Ramos (cell line): ENCODE results near the gene CD99L2.
"Not testable (repeated sequence)": the region's sequence is repeated elsewhere in the genome, so short reads cannot be mapped to it uniquely, and the experiment has no call there.

ENCODE experiments used
- in situ Hi-C: fragments of 300-500 bp; cut with MboI; formaldehyde crosslinking; loops from one replicate; pipeline ENCODE4 v1.14.3; 2022; ENCODE audit warnings: low sequenced_read_pairs; ENCODE audit not compliant: unreplicated experiment

CD99L2 gene

DNA sequence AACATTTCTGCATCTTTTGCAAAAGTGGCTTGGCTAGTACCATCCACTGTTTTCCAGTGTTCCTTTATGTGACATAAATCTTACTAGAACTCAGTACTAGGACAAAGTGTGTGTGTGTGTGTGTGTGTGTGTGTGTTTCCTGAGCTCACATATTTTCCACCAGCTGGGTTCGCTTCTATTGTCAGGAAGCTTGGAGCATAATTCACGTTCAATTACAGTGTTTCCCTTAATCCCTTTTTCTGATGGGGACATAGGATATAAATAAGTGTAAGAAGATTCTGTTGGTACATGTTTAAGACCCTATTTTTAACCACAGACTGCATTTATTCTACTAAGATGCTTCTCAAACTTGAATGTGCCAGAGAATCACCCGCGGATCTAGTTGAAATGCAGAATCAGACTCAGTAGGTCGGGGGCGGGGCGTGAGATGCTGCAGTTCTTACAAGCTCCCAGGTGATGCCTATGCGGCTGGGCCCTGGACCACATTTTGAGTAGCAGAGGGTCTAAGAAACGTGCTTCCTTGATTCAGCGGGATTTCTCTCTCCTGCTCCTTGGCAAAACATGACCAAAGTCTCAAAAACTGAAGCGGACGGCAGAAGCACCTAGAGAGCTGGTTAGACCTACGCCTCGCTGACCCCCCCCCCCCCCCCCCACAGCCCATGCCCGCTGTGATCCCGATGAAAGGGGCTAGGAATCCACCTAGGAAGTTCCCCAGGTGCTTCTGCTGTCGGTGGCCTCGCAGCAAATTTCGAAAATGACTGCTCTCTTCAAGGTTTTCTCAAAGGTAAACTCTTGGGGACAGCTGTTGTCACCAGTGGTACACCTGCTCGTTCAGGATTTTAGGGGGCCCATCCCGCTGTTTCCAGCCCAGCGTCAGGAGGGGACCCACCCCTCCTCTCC, 797 bp downstream of the CD99L2 start:
- in situ Hi-C loops = no loop called here

DNA sequence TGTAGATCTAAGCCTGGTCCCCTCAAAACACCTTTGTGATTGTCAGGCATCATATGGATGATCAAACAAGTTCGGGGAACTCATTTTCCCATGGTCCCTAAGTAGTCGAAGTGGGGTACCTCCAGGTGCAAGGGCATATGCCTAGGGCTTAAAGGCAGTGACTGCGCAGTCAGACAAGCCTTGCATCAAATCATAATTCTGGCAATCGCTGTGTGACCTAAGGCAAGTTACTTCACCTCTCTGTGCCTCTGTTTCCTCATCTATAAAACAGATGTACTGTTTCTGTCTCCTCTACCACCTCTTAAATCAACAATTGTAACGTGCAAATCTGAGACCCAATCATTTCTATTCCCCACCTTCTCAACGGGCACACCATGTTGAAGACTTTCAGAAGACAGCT, 1.8 kb downstream of the CD99L2 start:
- in situ Hi-C loops = no loop called here

DNA sequence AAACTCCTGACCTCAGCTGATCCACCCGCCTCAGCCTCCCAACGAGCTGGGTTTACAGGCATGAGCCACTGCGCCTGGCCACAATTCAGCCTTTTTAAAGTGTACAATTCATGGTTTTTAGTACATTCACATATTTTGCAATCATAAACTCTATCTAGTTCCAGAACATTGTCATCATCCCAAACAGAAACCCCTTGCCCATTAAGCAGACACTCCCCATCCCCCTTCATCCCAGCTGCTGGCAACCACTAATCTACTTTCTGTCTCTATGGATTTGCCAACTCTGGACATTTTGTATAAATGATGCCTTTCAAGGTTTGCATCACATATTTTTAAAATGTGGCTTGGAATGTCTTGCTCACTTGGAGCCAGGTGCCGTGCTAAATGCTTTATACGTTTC, 4.5 kb downstream of the CD99L2 start:
- in situ Hi-C loops = no loop called here

DNA sequence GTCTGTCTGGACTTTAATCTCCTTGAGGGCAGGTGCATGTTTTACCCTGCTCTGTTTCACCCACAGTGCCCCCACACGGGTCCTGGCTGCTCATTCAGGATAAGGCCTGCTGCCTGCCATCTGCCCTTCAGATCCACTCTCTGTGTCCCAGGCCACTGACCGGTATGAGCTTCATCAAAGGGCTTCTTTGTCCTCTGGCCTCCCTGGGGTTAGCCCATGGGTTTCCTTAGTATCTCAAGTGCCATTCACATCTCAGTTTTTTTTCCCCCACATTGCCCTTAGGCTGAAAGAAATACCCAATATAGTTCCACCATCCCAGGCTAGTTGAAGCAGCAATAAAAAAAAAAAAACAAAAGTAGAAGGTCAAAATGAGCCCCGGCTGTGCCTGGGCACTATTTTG, 9.3 kb downstream of the CD99L2 start:
- in situ Hi-C loops = no loop called here

DNA sequence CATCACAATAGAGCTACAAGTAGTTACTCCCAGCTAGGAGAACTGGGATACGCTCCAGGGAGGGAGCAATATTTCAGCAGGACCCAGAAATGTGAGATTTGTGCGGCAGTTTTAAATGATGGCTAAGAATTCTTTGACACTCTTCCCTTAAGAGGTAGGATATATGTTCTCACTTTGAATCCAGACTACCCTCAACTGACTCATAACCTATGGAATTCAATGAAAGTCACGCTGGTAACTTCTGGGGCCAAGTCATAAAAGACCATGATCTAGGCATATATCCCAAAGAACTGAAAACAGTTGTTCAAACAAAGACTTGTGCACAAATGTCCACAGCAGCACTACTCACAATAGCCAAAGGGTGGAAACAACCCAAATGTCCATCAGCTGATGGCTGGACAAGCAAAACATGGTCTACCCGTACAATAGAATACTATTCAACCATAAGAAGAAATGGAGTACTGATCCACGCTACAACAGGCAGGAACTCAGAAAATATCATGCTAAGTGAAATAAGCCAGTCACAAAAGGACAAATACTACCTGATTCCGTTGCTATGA, 10.5 kb downstream of the CD99L2 start:
- in situ Hi-C loops = no loop called here

DNA sequence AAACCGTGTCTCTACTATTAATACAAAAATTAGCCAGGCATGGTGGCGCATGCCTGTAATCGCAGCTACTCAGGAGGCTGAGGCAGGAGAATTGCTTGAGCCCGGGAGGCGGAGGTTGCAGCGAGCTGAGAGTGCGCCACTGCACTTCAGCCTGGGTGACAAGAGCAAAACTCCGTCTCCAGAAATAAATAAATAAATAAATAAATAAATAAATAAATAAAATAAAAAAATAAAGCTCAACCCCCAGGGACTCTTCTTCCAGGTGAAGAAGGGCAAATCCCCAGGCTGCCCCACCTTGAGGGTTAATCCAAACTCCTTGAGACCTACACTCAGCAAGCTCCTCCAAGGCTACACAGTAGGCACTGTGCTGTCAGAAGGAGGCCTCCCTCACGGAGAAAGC, 11.2 kb downstream of the CD99L2 start:
- in situ Hi-C loops = not testable (repeated sequence)

DNA sequence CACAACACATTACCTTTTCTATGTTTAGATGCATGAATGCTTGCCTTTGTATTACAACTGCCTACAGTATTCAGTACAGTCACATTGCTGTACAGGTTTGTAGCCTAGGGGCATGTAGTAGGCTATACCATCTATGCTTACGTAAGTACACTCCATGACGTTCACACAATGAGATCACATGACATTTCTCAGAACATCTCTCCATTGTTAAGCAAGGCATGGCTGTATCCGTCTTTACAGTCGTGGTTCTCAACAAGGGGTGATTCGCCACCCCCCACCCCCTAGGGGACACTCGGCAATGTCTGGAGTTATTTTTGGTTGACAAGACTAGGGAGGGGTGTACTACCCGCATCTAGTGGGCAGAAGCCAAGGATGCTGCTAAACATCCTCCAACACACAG, 12.1 kb downstream of the CD99L2 start:
- in situ Hi-C loops = no loop called here

DNA sequence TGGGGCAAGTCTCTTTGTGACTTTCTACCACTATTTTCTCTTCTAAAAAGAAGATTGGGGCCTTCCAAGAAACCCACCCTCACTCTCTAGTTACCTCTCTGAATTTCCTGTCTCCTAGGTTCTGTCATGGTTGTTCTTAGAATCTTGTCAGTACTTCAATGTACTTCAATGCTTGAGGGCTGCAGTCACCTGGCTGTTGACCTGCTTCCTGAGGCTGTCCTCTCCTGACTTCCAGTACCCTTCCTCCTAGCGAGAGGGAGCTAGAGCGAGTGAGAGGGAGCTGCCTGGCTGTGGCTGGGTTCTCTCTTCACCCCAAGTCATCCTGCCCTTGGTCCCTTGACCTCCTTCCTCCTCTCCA, 17.7 kb downstream of the CD99L2 start:
- in situ Hi-C loops = no loop called here

DNA sequence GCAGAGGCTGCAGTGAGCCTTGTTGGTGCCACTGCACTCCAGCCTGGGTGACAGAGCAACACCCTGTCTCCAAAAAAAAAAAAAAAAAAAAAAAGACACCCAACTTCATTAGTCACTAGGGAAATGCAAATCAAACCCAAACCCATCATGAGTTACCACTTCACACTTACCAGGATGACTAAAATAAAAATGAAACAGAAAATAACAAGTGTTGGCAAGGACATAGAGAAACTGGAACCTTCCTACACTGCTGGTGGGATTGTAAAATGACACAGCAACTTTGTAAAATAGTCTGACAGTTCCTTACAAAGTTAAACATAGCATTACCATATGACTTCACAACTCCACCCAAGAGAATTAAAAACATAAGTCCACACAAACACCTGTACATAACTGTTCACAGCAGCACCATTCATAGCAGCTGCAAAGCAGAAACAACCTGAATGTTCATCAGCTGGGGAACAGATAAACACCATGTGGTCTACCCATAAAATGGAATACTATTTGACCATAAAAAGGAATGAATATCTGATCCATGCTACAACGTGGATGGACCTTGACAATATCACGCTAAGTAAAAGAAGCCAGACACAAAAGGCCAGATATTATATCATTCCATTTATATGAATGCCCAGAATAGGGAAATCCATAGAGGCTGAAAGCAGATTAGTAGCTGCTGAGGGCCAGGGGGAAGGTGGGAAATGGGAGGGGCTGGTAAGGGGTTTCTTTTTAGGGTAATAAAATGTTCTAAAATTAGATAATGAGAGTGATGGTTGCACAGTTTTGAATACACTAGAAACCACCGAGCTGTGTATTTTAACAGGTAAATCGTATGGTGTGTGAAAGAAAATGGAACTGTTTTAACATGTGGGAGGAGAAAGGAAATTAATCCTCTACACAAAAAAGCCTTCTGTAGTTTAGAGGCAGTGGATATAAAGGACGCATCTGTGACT, 18.3 kb downstream of the CD99L2 start:
- in situ Hi-C loops = no loop called here

DNA sequence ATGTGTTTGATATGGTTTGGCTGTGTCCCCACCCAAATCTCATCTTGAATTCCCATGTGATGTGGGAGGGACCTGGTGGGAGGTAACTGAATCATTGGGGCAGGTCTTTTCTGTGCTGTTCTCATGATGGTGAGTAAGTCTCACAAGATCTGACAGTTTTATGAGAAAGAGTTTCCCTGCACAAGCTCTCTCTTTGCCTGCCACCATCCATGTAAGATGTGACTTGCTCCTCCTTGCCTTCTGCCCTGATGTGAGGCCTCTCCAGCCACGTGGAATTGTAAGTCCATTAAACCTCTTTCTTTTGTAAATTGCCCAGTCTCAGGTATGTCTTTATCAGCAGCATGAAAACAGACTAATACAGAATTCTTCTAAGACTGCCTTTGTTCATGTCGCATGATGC, 22.8 kb downstream of the CD99L2 start:
- in situ Hi-C loops = not testable (repeated sequence)

DNA sequence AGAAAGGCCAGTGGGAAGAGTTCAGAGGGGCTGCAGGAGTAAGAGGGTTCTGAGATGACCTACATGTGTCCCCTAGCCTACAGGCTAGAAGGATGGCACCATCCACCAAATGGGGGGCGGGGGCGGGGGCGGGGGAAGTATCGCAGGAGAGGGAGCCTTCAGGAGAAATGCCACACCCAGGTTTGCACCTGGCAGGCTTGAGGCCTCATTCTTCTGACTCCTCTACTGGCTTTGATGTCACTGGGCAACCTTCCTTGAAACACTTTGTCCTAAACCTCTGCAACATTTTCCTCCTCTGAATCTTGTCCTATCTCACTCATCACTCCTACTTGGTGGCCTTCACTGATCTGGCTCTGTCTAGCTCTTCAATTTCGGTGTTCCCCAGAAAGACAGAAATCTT, 24.0 kb downstream of the CD99L2 start:
- in situ Hi-C loops = no loop called here

DNA sequence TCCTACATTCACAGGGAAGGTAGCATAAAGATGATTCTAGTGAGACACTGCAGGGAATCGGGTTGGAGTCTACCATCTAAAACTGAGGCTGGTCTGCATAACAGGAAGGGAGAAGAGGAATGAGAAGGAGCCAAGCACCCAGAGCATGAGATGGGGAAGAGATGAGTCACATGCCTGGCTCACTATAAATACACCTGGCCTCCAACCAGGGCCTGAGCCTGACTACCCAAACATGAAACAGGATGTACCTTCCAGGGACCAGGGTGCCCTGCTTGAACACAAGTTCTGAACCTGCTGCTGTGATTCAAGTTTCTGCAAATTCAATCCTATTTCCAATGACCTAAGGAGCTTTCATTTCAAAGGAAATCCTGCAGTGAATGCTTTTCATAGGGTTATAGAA, 24.9 kb downstream of the CD99L2 start:
- in situ Hi-C loops = no loop called here

DNA sequence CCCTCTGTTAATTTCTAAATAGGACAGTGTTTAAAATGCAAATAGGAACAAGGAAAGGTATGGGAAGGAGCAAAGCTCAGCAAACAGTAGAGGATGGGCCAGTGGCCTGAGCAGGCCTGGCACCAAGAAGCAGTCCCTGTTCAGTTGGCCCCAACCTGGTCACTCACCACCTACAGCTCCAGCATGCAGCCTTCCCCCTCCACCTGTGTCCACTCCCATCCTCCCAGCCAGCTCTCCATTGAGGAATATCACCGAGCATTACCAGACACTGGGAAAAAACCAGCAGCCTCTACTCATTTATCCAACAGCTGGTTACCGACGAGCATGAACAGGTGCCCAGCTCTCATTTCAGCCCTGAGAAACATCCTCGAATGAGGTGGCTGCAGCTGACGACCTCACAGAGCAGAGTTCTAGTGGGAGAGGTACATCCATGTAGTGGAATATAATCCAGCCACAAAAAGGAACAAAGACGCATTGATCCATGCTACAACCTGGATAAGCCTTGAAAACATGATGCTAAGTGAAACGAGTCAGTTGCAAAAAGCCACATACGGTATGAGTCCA, 25.6 kb downstream of the CD99L2 start:
- in situ Hi-C loops = no loop called here

DNA sequence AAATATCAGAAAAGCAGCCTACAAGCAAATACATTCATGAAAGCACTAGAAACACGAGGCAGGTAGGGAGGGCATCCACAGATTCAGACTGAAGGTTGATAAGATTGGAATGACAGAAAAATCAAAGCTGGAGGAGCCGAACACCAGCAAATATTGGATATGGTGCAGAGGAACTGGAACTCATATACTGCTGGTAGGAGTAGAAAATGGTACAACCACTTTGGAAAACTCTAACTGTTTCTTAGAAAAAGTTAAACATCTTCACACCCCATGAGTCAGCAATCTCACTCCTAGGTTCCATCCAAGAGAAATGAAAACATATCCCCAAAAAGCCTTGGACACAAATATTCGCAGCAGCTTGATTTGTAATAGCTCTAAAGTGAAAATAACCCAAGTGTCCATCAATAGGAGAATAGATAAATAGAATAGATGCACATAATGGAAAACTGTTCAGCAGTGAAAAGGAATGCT, 27.1 kb downstream of the CD99L2 start:
- in situ Hi-C loops = no loop called here

DNA sequence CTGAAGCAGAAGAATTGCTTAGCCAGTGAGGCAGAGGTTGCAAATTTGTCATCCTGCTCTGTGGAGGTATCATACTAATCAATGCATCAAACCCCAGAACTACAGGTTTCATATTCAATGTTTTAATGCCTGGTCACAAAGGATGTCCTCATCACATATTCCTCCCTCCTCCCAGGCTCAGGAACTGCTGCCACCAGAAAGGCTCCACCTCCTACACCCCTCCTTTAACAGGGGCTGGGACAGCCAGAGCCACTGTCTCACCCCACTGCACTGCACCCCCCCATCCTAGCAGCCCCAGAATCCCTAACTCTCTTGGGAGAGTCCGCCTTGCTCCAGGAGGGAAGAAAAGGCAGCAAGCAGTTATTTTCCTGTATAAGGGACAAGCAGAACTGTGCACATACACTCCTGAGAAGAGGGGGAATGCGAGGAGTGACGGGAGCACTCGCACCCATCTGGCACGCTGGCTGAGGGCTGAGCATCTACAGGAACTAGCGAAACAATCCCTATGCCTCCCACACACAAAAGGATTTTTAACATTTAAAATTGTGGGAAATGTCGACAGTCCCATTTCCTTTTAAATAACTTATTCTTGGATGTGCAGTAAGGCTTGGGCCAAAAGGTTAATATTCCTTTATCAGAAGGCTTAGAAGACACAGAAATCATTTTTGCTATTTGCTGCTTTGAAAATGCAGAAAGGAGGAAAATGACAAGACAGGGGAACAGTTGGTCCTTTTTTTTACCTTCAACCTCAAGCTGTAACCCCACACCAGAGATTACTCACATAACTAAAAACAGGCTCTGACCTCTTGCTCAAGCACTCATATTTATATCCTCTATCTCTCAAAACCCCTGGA, 27.8 kb downstream of the CD99L2 start:
- in situ Hi-C loops = no loop called here

DNA sequence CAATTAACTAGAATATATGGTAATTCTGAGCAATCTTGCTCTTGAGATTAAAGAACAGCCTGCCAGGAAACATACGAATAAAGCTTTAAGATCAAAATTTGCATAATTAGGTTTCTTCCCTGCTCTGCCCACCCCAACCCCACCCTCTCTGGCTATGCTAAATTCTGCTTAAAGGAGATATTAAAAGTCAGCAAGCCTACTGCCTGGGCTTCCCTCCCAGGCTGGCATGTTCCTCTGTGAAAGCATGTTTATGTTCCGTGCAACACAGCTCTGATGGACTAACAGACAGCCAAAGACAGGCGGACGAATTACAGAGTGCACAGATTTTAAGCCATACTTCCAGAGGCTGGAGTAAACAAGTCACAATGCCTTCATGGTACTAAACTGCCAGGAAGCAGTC, 28.4 kb downstream of the CD99L2 start:
- in situ Hi-C loops = no loop called here

DNA sequence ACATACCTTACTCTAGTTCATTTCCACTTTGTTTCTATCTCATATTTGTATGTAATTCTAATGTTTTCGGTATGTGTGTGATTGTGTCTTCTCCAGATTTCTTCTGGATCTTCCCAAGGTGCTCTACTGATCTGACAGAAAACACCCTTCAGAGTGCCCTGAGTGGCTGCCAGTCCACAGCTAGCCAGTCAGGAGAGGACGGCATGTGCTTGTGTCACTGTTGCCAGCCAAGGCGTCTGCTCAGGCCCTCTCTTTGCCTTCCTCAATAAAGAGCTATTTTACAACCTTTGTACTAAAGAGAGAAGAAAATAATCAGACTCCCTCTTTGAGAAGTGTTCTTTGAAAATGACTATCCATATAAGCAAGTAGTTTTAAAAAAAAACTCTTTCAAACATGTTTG, 29.0 kb downstream of the CD99L2 start:
- in situ Hi-C loops = no loop called here

DNA sequence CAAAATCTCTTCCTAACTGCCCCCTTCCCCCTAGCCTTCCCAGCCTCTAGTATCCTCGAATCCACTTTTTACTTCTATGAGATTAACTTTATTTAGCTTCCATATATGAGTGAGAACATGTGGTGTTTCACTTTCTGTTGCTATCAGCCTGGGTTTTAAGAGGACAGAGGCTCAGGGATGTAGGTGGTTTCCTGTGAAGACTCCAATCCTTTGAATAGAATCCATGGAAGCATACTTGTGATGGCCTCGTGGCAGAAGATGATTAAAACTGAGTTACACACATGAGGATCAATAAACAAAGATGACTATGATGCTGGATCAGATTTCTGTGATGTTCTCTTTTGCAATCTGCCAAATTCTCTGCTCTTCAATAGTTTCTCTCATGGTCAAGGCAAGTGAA, 29.8 kb downstream of the CD99L2 start:
- in situ Hi-C loops = no loop called here

DNA sequence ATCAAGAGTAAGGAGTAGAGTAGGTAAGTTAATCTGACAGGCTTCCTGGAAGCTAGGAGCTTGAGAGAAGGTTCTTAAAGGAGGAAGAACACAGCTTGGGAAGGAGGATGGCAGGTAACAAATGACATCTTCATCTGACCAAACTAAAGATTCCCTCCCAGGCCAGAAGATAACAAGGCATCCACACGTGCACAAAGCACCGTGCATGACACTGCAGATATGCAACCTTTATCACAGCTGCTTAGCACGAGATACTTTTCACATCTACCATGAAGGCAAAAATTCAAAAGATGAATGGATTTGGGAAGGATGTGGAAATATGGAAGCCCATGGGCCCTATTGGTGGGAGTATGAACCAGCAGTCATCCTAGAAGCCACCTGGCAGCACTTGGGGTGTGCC, 34.3 kb downstream of the CD99L2 start:
- in situ Hi-C loops = no loop called here

DNA sequence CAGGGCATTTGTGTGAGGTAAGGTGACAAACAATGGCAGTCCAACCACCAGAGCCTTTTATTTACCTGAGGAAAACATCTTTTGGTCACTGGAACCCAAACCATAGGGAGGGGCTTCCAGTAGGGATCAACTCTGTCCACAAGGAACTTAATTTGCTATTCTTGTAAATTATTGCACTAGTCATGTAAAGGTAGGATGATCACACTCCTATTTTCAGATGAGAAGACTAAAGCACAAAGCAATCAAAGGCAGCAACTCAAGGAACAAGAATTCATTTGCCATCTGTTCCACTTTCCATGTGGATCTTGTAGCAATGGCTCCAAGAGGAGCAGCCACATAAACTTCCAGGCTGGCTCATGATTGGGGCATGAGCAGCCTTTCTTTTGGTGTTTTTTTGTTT, 35.3 kb downstream of the CD99L2 start:
- in situ Hi-C loops = no loop called here
